Right lobe of liver (tissue), 4 donors: ENCODE data around the gene FILIP1.

Experiments
- CTCF ChIP-seq, 4 donors: fragments of 200-600 bp in 3 of 4; fragments of 450-650 bp in 1 of 4; IDR thresholded peaks; one replicate each; pipeline versions ENCODE4 v1.5.1 to v1.8.0; 2016 to 2022; ENCODE audit warnings: antibody characterized with exemption in 4 of 4, mild to moderate bottlenecking in 2 of 4
- POLR2A ChIP-seq: fragments of 450-650 bp; IDR thresholded peaks from one replicate; pipeline ENCODE4 v1.6.1; 2017; ENCODE audit warnings: antibody characterized with exemption, mild to moderate bottlenecking
- donor health status: DM: no; HTN: no; CAD: no.
- donor health status: DM: no; HTN: no; CAD: no.
- donor health status: DM: no; HTN: yes; CAD: no.

DNA sequence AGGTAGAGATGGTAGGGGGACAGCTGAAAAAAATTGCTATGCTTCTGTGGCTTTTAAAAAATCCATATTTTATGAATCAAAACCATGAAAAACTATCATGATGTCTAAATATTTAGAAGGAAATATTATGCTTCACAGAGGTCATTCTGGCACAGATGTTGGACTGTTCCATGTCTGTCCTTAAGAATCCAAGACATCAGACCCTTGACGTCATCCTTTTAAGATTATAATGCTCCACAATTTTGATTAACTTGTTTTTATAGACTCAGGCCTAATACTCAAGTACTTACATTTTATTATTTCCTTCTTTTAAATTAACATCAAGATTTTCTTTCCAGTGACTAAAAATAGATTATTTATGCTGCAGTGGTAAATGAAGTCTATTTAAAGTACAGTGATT lies 29.7 kb downstream of the FILIP1 start:
- TF ChIP-seq CTCF (IDR thresholded peaks at IDR 0.05) (no peak), POLR2A (no peak)
